SK-N-SH treated with all-trans-retinoic acid at 6 μM for 48 hours (cell line): ENCODE results near the gene BNC2.

ENCODE experiments used
- ATAC-seq: fragments of 200-7000 bp; cut with Tn5 transposase; 3 replicates; pipeline ENCODE4 v1.9.1; 2020; ENCODE audit warnings: mild to moderate bottlenecking, moderate library complexity
- ARNTL ChIP-seq: fragments of 450-650 bp; formaldehyde crosslinking; IDR thresholded peaks from 2 replicates; pipeline ENCODE4 v1.5.0; 2020; ENCODE audit warnings: low read depth, mild to moderate bottlenecking, moderate library complexity, borderline replicate concordance
- BACH2 ChIP-seq: fragments of 250-450 bp; sonication (Bioruptor Pico); IDR thresholded peaks from 2 replicates; pipeline ENCODE4 v1.9.0; 2021; ENCODE audit warnings: mild to moderate bottlenecking, borderline replicate concordance
- CSDC2 ChIP-seq: fragments of 250-450 bp; sonication (Bioruptor Pico); IDR thresholded peaks from 2 replicates; pipeline ENCODE4 v1.5.0; 2020; ENCODE audit warnings: mild to moderate bottlenecking, moderate library complexity
- ESRRG ChIP-seq: fragments of 250-450 bp; sonication (Bioruptor Pico); IDR thresholded peaks from 2 replicates; pipeline ENCODE4 v1.6.1; 2021; ENCODE audit warnings: mild to moderate bottlenecking
- GLIS3 ChIP-seq: fragments of 250-450 bp; sonication (Bioruptor Pico); IDR thresholded peaks from 2 replicates; pipeline ENCODE4 v1.5.0; 2020; ENCODE audit warnings: mild to moderate bottlenecking, moderate library complexity
- ISL1 ChIP-seq: fragments of 250-450 bp; sonication (Bioruptor Pico); IDR thresholded peaks from 2 replicates; pipeline ENCODE4 v2.1.2; 2022; ENCODE audit warnings: mild to moderate bottlenecking, moderate library complexity
- OSR1 ChIP-seq: fragments of 250-450 bp; sonication (Bioruptor Pico); IDR thresholded peaks from 2 replicates; pipeline ENCODE4 v1.8.0; 2022; ENCODE audit warnings: moderate library complexity, mild to moderate bottlenecking, inconsistent platforms
- PPARA ChIP-seq: fragments of 250-450 bp; sonication (Bioruptor Pico); IDR thresholded peaks from 2 replicates; pipeline ENCODE4 v1.5.0; 2020; ENCODE audit warnings: mild to moderate bottlenecking, borderline replicate concordance
- RARB ChIP-seq: fragments of 250-450 bp; sonication (Bioruptor Pico); IDR thresholded peaks from 2 replicates; pipeline ENCODE4 v1.8.0; 2021; ENCODE audit warnings: mild to moderate bottlenecking, moderate library complexity
- SNAI2 ChIP-seq: fragments of 250-450 bp; sonication (Bioruptor Pico); IDR thresholded peaks from 2 replicates; pipeline ENCODE4 v1.5.0; 2020; ENCODE audit warnings: mild to moderate bottlenecking, moderate library complexity
- TCF4 ChIP-seq: fragments of 250-450 bp; sonication (Bioruptor Pico); IDR thresholded peaks from 2 replicates; pipeline ENCODE4 v1.8.0; 2021; ENCODE audit warnings: mild to moderate bottlenecking, moderate library complexity, borderline replicate concordance
- TOX ChIP-seq: fragments of 250-450 bp; sonication (Bioruptor Pico); IDR thresholded peaks from 2 replicates; pipeline ENCODE4 v1.8.0; 2021; ENCODE audit warnings: mild to moderate bottlenecking, moderate library complexity, borderline replicate concordance
- ZC3H10 ChIP-seq: fragments of 250-450 bp; sonication (Bioruptor Pico); IDR thresholded peaks from 2 replicates; pipeline ENCODE4 v1.5.1; 2021; ENCODE audit warnings: mild to moderate bottlenecking, moderate library complexity
- ZFP3 ChIP-seq: fragments of 250-450 bp; sonication (Bioruptor Pico); IDR thresholded peaks from 2 replicates; pipeline ENCODE4 v1.5.0; 2020; ENCODE audit warnings: mild to moderate bottlenecking, moderate library complexity
- ZFP30 ChIP-seq: fragments of 450-650 bp; formaldehyde crosslinking; IDR thresholded peaks from 2 replicates; pipeline ENCODE4 v1.5.0; 2022; ENCODE audit warnings: mild to moderate bottlenecking, moderate library complexity
- ZNF565 ChIP-seq: fragments of 450-650 bp; formaldehyde crosslinking; conservative IDR thresholded peaks from 2 replicates; pipeline ENCODE4 v1.5.0; 2020; ENCODE audit warnings: low read depth, mild to moderate bottlenecking, moderate library complexity
- ZNF70 ChIP-seq: fragments of 450-650 bp; formaldehyde crosslinking; IDR thresholded peaks from 2 replicates; pipeline ENCODE4 v1.5.0; 2020; ENCODE audit warnings: mild to moderate bottlenecking, moderate library complexity
- ZNF8 ChIP-seq: fragments of 450-650 bp; formaldehyde crosslinking; IDR thresholded peaks from 2 replicates; pipeline ENCODE4 v1.5.0; 2020; ENCODE audit warnings: mild to moderate bottlenecking, moderate library complexity
- TF ChIP-seq, protein P1 (sequence below): fragments of 250-450 bp; sonication (Bioruptor Pico); IDR thresholded peaks from 2 replicates; pipeline ENCODE4 v1.5.1; 2020; ENCODE audit warnings: low read depth, mild to moderate bottlenecking, moderate library complexity
- TF ChIP-seq, protein P2 (sequence below): fragments of 250-450 bp; sonication (Bioruptor Pico); IDR thresholded peaks from 2 replicates; pipeline ENCODE4 v1.5.0; 2020; ENCODE audit warnings: mild to moderate bottlenecking, moderate library complexity
- TF ChIP-seq, protein P3 (sequence below): fragments of 250-450 bp; sonication (Bioruptor Pico); IDR thresholded peaks from 2 replicates; pipeline ENCODE4 v1.5.1; 2021; ENCODE audit warnings: mild to moderate bottlenecking, moderate library complexity
- TF ChIP-seq, protein P4 (sequence below): fragments of 250-450 bp; sonication (Bioruptor Pico); IDR thresholded peaks from 2 replicates; pipeline ENCODE4 v1.8.0; 2020; ENCODE audit warnings: mild to moderate bottlenecking, moderate library complexity, borderline replicate concordance

Gene BNC2

DNA sequence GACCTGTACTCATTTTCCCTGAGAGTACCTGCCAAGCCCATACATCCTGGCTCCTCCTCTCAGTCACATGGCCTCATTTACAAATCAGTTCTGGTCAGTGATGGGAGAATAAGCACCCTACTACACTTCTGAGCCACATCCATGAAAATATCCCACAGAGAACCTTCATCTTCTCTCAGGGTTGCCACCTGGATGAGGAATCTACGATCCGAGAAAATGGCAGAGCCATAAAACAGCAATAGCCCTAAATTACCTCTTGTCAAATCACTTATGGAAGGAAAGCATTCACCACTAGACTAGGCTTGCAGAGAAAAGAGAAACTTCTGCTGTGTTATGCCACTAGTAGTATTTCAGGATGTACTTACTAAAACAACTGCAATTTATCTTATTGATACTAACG, 324.8 kb downstream of the BNC2 start:
- no peak for ATAC-seq
- TF ChIP-seq ZFP30 (no peak), ZFP3 (CRISPR knock-in tag) (no peak), ZNF8 (CRISPR knock-in tag) (no peak), BACH2 (no peak)
- TF ChIP-seq, protein P1, sequence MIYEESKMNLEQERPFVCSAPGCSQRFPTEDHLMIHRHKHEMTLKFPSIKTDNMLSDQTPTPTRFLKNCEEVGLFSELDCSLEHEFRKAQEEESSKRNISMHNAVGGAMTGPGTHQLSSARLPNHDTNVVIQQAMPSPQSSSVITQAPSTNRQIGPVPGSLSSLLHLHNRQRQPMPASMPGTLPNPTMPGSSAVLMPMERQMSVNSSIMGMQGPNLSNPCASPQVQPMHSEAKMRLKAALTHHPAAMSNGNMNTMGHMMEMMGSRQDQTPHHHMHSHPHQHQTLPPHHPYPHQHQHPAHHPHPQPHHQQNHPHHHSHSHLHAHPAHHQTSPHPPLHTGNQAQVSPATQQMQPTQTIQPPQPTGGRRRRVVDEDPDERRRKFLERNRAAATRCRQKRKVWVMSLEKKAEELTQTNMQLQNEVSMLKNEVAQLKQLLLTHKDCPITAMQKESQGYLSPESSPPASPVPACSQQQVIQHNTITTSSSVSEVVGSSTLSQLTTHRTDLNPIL (CRISPR knock-in tag), result no peak

DNA sequence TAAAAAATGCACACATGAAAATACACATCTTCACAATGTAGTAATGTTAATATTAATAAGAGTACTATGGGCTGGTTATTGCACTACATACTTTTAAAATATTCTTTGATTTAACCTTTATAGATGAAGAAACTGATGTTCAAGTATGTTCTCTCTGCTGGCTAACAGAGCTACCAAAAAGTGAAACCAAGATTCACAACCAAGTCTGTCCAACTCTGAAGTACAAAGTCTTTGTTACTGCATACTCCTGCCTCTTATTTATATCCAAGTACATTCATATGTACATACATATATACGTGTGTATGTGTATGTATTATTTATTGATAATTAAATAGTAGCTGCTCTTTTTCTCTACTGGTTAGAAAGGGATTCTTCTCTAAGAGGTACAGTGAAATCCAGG, 325.6 kb downstream of the BNC2 start:
- ATAC-seq, result peak; percentile 29; the same call in 2 of the 3 replicates
- TF ChIP-seq TOX (CRISPR knock-in tag) (no peak), OSR1 (CRISPR knock-in tag) (no peak), ISL1 (no peak), GLIS3 (CRISPR knock-in tag) (no peak), ZNF565 (CRISPR knock-in tag) (no peak), TCF4 (CRISPR knock-in tag) (no peak), ZNF8 (CRISPR knock-in tag) (no peak), ZC3H10 (CRISPR knock-in tag) (no peak), RARB (no peak), ESRRG (no peak), PPARA (CRISPR knock-in tag) (no peak), ZFP30 (no peak), ARNTL (CRISPR knock-in tag) (no peak), CSDC2 (CRISPR knock-in tag) (no peak), ZFP3 (CRISPR knock-in tag) (no peak), BACH2 (no peak)
- TF ChIP-seq, protein P2, sequence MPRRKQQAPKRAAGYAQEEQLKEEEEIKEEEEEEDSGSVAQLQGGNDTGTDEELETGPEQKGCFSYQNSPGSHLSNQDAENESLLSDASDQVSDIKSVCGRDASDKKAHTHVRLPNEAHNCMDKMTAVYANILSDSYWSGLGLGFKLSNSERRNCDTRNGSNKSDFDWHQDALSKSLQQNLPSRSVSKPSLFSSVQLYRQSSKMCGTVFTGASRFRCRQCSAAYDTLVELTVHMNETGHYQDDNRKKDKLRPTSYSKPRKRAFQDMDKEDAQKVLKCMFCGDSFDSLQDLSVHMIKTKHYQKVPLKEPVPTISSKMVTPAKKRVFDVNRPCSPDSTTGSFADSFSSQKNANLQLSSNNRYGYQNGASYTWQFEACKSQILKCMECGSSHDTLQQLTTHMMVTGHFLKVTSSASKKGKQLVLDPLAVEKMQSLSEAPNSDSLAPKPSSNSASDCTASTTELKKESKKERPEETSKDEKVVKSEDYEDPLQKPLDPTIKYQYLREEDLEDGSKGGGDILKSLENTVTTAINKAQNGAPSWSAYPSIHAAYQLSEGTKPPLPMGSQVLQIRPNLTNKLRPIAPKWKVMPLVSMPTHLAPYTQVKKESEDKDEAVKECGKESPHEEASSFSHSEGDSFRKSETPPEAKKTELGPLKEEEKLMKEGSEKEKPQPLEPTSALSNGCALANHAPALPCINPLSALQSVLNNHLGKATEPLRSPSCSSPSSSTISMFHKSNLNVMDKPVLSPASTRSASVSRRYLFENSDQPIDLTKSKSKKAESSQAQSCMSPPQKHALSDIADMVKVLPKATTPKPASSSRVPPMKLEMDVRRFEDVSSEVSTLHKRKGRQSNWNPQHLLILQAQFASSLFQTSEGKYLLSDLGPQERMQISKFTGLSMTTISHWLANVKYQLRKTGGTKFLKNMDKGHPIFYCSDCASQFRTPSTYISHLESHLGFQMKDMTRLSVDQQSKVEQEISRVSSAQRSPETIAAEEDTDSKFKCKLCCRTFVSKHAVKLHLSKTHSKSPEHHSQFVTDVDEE (CRISPR knock-in tag), result no peak
- TF ChIP-seq, all 23 proteins: peak for 0

DNA sequence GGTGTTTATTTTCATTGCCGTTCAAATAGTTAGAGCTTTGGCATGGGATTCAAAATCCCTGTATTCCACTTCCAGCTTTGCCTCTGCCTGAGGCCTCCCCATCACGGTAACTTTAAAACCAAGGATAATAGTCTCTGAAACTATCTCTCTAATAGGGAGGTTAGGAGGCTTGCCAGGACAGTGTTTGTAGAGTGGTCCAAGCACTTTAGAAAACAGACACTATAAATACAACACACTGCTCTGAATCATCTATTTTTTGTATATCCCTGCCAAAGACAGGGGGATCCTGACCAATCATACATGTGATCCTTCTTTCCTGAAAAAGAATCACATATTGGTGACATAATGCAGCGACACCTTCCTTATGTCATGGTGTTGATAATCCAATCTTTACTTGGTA, 326.8 kb downstream of the BNC2 start:
- ATAC-seq, result peak; percentile 67
- TF ChIP-seq ISL1 (no peak), ZNF70 (CRISPR knock-in tag) (no peak), ESRRG (no peak), PPARA (CRISPR knock-in tag) (no peak), ARNTL (CRISPR knock-in tag) (no peak), ZNF8 (CRISPR knock-in tag) (no peak), RARB (no peak), CSDC2 (CRISPR knock-in tag) (no peak), BACH2 (no peak), TCF4 (CRISPR knock-in tag) (no peak), ZFP30 (no peak), SNAI2 (CRISPR knock-in tag) (no peak), ZFP3 (CRISPR knock-in tag) (no peak), OSR1 (CRISPR knock-in tag) (no peak), GLIS3 (CRISPR knock-in tag) (no peak)
- TF ChIP-seq, protein P3, sequence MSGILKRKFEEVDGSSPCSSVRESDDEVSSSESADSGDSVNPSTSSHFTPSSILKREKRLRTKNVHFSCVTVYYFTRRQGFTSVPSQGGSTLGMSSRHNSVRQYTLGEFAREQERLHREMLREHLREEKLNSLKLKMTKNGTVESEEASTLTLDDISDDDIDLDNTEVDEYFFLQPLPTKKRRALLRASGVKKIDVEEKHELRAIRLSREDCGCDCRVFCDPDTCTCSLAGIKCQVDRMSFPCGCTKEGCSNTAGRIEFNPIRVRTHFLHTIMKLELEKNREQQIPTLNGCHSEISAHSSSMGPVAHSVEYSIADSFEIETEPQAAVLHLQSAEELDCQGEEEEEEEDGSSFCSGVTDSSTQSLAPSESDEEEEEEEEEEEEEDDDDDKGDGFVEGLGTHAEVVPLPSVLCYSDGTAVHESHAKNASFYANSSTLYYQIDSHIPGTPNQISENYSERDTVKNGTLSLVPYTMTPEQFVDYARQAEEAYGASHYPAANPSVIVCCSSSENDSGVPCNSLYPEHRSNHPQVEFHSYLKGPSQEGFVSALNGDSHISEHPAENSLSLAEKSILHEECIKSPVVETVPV (CRISPR knock-in tag), result no peak
- TF ChIP-seq, protein P4, sequence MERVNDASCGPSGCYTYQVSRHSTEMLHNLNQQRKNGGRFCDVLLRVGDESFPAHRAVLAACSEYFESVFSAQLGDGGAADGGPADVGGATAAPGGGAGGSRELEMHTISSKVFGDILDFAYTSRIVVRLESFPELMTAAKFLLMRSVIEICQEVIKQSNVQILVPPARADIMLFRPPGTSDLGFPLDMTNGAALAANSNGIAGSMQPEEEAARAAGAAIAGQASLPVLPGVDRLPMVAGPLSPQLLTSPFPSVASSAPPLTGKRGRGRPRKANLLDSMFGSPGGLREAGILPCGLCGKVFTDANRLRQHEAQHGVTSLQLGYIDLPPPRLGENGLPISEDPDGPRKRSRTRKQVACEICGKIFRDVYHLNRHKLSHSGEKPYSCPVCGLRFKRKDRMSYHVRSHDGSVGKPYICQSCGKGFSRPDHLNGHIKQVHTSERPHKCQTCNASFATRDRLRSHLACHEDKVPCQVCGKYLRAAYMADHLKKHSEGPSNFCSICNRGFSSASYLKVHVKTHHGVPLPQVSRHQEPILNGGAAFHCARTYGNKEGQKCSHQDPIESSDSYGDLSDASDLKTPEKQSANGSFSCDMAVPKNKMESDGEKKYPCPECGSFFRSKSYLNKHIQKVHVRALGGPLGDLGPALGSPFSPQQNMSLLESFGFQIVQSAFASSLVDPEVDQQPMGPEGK (CRISPR knock-in tag), result no peak
- TF ChIP-seq, protein P2 (CRISPR knock-in tag), result no peak
- TF ChIP-seq, protein P1 (CRISPR knock-in tag), result no peak
